ENCODE results near the gene GIPC3.

GRCh38 chr19:3580156-3580934 is 4.9 kb upstream of the GIPC3 start:
- TF ChIP-seq CTCF (conservative IDR thresholded peaks at IDR 0.05; ENCODE audit: low read depth in 2 of 2) (no peak), ZNF331 (CRISPR knock-in tag; IDR thresholded peaks at IDR 0.05; ENCODE audit: low read depth) (no peak), EZH2 (IDR thresholded peaks at IDR 0.05; ENCODE audit: low read depth, unreplicated experiment) (no peak), EZH2phosphoT487 (IDR thresholded peaks at IDR 0.05; ENCODE audit: unreplicated experiment) (no peak), POLR2AphosphoS5 (IDR thresholded peaks at IDR 0.05; ENCODE audit: low read depth) (no peak), REST (IDR thresholded peaks at IDR 0.05; ENCODE audit: unreplicated experiment) (no peak), ETS1 (IDR thresholded peaks at IDR 0.05) (no peak), NANOG (IDR thresholded peaks at IDR 0.05; ENCODE audit: borderline replicate concordance) (no peak), STAT1 (IDR thresholded peaks at IDR 0.05; ENCODE audit: unreplicated experiment) (no peak)
